Spleen (tissue), 11 donors: ENCODE data around the gene SGCA. TPM values are rescaled to one million over a fixed set of nuclear protein-coding genes. Genes with fewer than 3 reads are reported as not detected.

ENCODE experiments used
- DNase-seq: peaks from one replicate; pipeline ENCODE4 v3.0.0-alpha.2; 2020
- H3K27ac ChIP-seq, 8 donors: fragments of 200-600 bp; sonication (generic) in 7 of 8; 1 replicate in 4 of 8; 2 replicates in 4 of 8; pipeline versions ENCODE4 v1.5.0 to v1.8.0; 2016 to 2021; ENCODE audit warnings: inconsistent platforms in 4 of 8, mild to moderate bottlenecking in 4 of 8, moderate library complexity in 1 of 8
- H3K27me3 ChIP-seq, 7 donors: fragments of 200-600 bp; sonication (generic) in 6 of 7; replicated peaks in 1 of 7; 1 replicate in 4 of 7; 2 replicates in 3 of 7; pipeline versions ENCODE4 v1.5.0 to v1.8.0; 2016 to 2021; ENCODE audit warnings: inconsistent platforms in 3 of 7, mild to moderate bottlenecking in 1 of 7
- H3K36me3 ChIP-seq, 6 donors: fragments of 200-600 bp; sonication (generic) in 5 of 6; 1 replicate in 4 of 6; 2 replicates in 2 of 6; pipeline versions ENCODE4 v1.5.0 to v1.8.0; 2016 to 2021; ENCODE audit warnings: inconsistent platforms in 2 of 6
- H3K4me1 ChIP-seq, 6 donors: fragments of 200-600 bp; sonication (generic) in 5 of 6; 1 replicate in 3 of 6; 2 replicates in 3 of 6; pipeline versions ENCODE4 v1.5.0 to v1.8.0; 2016 to 2021; ENCODE audit warnings: inconsistent platforms in 3 of 6
- H3K4me3 ChIP-seq, 8 donors: fragments of 200-600 bp; sonication (generic) in 7 of 8; 1 replicate in 4 of 8; 2 replicates in 4 of 8; pipeline versions ENCODE4 v1.5.0 to v1.8.0; 2016 to 2021; ENCODE audit warnings: inconsistent platforms in 4 of 8, mild to moderate bottlenecking in 4 of 8, moderate library complexity in 2 of 8
- H3K9me3 ChIP-seq, 8 donors: fragments of 200-600 bp; sonication (generic) in 7 of 8; 1 replicate in 4 of 8; 2 replicates in 4 of 8; pipeline versions ENCODE4 v1.5.0 to v1.8.0; 2016 to 2021; ENCODE audit warnings: inconsistent platforms in 4 of 8
- CTCF ChIP-seq, 11 experiments: fragments of 200-600 bp in 7 of 11; fragments of 450-650 bp in 4 of 11; sonication (generic) in 4 of 11; IDR thresholded peaks in 8 of 11; conservative IDR thresholded peaks in 3 of 11; 1 replicate in 7 of 11; 2 replicates in 4 of 11; pipeline versions ENCODE4 v1.4.0 to v1.8.0; 2016 to 2021; ENCODE audit warnings: antibody characterized with exemption in 11 of 11, inconsistent platforms in 4 of 11, mild to moderate bottlenecking in 1 of 11
- POLR2A ChIP-seq, 3 donors: fragments of 450-650 bp; IDR thresholded peaks; one replicate each; pipeline ENCODE4 v1.5.1; 2017; ENCODE audit warnings: antibody characterized with exemption in 3 of 3, mild to moderate bottlenecking in 1 of 3
- POLR2AphosphoS5 ChIP-seq, 3 donors: sonication (generic); formaldehyde crosslinking; IDR thresholded peaks; one replicate each; pipeline ENCODE4 v1.5.1; 2017; ENCODE audit warnings: antibody characterized with exemption in 3 of 3
- WGBS, 5 donors: extraction: QIAGEN DNeasy Blood & Tissue Kit in 3 of 5; methylation state at CpG; one replicate each; pipeline versions ENCODE4 v1.1.5 to v1.1.7; 2013 to 2018; 5-methylcytosine and 5-hydroxymethylcytosine counted together
- intact Hi-C: fragments of 100-400 bp; cut with DNase I; formaldehyde crosslinking; loops from one replicate; pipeline ENCODE4 v1.15.0; 2023; ENCODE audit warnings: low total_unique reads
- polyA plus RNA-seq, 3 donors: library from polyadenylated mRNA; stranded (reverse); fragments of 200-250 nt; gene quantifications; one replicate each; pipeline ENCODE4 v1.2.1, GENCODE V29; 2013
- total RNA-seq, 7 donors: library from RNA; depleted of rRNA in 3 of 7; stranded (reverse); fragments of >200 nt in 3 of 7; fragmentation: NEBNext Ultra II Directional in 4 of 7; extraction: Animal tissue kit (Norgen Biotek cat#: 25700) in 4 of 7; gene quantifications; one replicate each; pipeline versions ENCODE4 v1.1.0 to v1.2.1, GENCODE V29; 2016 to 2021
- donor health status: healthy with polysubstance abuse.
- donor health status: DM: no; HTN: no; CAD: no; lungs with moderate emphysema.
- donor health status: DM: no; HTN: no; CAD: no.
- donor health status: Bipolar disorder and iron deficiency.
- donor health status: healthy.
- donor health status: DM: no; HTN: no; CAD: no.
- donor health status: DM: yes; HTN: yes; CAD: no.

Gene SGCA
- total and polyA plus RNA-seq, 10 donors: 1.2 to 5.9 (median 3.7) TPM; not detected in 1

GRCh38 chr17:50135316-50136095, 30.3 kb upstream of the SGCA start:
- intact Hi-C loops: no loop called here
- Histone ChIP-seq H3K27me3 (peaks cover 0 to 6% (median 0%) of the 10 kb centered on the region in 7 donors), H3K4me3 (no peak overlapping the region), H3K9me3 (no peaks in the 10 kb centered on the region), H3K4me1 (peaks cover 9 to 57% (median 20%) of the 10 kb centered on the region in 6 donors), H3K36me3 (peaks cover 6 to 84% (median 68%) of the 10 kb centered on the region in 6 donors), H3K27ac (no peak overlapping the region)
- 92 to 96% (median 93%) methylated on average over 15 to 16 of the region's 16 CpGs for WGBS, 5 donors
- TF ChIP-seq POLR2AphosphoS5 (IDR thresholded peaks at IDR 0.05): peak; percentile 4 to 36 (median 32)
- TF ChIP-seq POLR2A (IDR thresholded peaks at IDR 0.05): no peak
- DNase-seq: no peak

DNA sequence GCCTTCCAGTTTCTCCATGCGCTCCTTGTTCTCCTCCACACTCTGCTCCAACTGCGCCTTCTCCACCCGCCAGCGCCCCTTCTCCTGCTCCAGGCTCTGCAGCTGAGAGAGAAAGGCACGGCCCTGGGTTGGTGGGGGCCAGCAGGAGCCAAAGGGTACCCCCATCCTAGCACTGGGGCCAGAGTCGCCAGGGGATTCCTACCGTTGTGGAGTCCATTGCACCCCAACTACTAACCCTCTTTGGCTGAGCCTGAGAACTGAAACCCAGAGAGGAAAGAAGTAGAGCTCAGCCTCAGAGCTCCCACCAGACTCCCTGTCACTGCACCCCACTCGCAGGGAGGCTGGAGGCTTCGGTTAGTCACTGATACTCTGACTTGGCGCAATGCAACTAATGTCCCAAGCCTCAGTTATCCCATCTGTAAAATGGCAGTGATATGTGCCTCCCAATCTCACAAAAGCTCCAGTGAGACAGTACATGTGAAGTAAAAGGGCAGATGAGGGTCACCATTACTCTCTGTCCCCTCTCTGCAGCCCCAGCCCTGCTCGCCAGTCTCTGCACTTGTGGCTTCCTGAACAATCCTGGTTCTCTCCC, 29.6 kb upstream of the SGCA start:
- H3K4me1 ChIP-seq: peaks cover 14 to 57% (median 21%) of the 10 kb centered on the region in 6 donors
- no peaks in the 10 kb centered on the region for H3K9me3 ChIP-seq
- peaks cover 6 to 91% (median 75%) of the 10 kb centered on the region in 6 donors for H3K36me3 ChIP-seq
- 92 to 97% (median 95%) methylated on average over 10 to 11 of the region's 11 CpGs for WGBS, 5 donors
- no peak overlapping the region for H3K4me3 ChIP-seq
- TF ChIP-seq CTCF (IDR thresholded peaks at IDR 0.05 in 8 of 11, conservative IDR thresholded peaks at IDR 0.05 in 3 of 11) (no peak), POLR2A (IDR thresholded peaks at IDR 0.05) (no peak), POLR2AphosphoS5 (IDR thresholded peaks at IDR 0.05) (peak in 1 of 3 donors; percentile 4)
- intact Hi-C loops: no loop called here
- H3K27ac ChIP-seq: no peak overlapping the region
- no peaks in the 10 kb centered on the region for H3K27me3 ChIP-seq
- DNase-seq: no peak

GRCh38 chr17:50137042-50137441, 28.8 kb upstream of the SGCA start:
- Histone ChIP-seq H3K27me3 (no peaks in the 10 kb centered on the region), H3K4me3 (no peak overlapping the region), H3K36me3 (peaks cover 6 to 100% (median 83%) of the 10 kb centered on the region in 6 donors), H3K4me1 (peaks cover 22 to 62% (median 30%) of the 10 kb centered on the region in 6 donors), H3K9me3 (no peaks in the 10 kb centered on the region), H3K27ac (no peak overlapping the region)
- intact Hi-C loops: no loop called here
- 84 to 92% (median 89%) methylated on average over 3 to 4 of the region's 4 CpGs for WGBS, 5 donors
- DNase-seq: no peak
- TF ChIP-seq POLR2A (IDR thresholded peaks at IDR 0.05) (no peak), POLR2AphosphoS5 (IDR thresholded peaks at IDR 0.05) (no peak), CTCF (IDR thresholded peaks at IDR 0.05 in 8 of 11, conservative IDR thresholded peaks at IDR 0.05 in 3 of 11) (no peak)

DNA sequence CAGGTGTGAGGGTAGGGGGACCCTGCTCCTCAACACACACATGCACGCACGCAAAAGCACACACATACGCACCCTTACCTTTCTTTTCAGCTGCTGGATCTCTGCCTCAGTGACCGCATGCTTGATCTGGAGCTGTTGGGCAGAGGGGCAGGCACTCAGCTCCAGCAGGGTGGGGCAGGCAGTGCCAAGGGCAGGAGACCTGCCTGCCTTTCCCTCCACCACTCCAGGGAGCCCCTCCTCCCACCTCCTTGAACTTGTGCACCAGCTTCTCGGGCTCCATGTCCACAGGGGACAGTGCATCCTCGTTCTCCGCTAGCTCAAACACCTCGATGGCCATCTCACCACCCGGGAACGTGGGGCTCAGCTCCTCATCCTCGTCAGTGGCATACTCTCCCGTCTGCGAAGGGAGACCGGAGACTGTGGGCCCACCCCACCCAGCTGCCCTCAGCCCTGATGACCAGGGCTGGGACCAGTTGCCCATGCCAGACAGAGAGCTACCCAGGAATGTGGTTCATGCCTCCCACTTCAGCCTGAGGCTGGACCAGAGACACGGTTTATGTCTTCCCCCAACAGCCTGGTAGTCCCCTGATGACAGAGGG, 26.5 kb upstream of the SGCA start:
- DNase-seq: no peak
- intact Hi-C loops: no loop called here
- 83 to 91% (median 87%) methylated on average over 15 of the region's 15 CpGs for WGBS, 5 donors
- Histone ChIP-seq H3K4me1 (peaks cover 28 to 65% (median 52%) of the 10 kb centered on the region in 6 donors), H3K4me3 (peak overlapping the region in 1 of 8 donors; percentile 2), H3K36me3 (peaks cover 6 to 100% (median 97%) of the 10 kb centered on the region in 6 donors), H3K27ac (peak overlapping the region in 4 of 8 donors; percentile 24 to 75 (median 60)), H3K9me3 (no peaks in the 10 kb centered on the region), H3K27me3 (no peaks in the 10 kb centered on the region)
- peak in 2 of 3 donors; percentile 11 to 59 for TF ChIP-seq POLR2AphosphoS5 (IDR thresholded peaks at IDR 0.05)
- no peak for TF ChIP-seq CTCF (IDR thresholded peaks at IDR 0.05 in 8 of 11, conservative IDR thresholded peaks at IDR 0.05 in 3 of 11)
